Erythroblast (primary cell): ENCODE data around the gene ZNF672.
"Not testable (repeated sequence)": the region's sequence is repeated elsewhere in the genome, so short reads cannot be mapped to it uniquely, and the experiment has no call there.

Source experiments
- GATA1 ChIP-seq: IDR thresholded peaks from 2 replicates; pipeline ENCODE4 v1.6.1; 2011; ENCODE audit warnings: low read depth, mild to moderate bottlenecking, control low read depth, low read length, moderate library complexity
- POLR2A ChIP-seq: IDR thresholded peaks from 2 replicates; pipeline ENCODE4 v1.6.1; 2011; ENCODE audit warnings: mild to moderate bottlenecking, low read length

GRCh38 chr1:248830718-248831017 is 7.4 kb upstream of the ZNF672 start:
- not testable (repeated sequence) for TF ChIP-seq POLR2A, GATA1
